GM23338 (cell line): Measurements from ENCODE around the gene NPY1R. TPM values are rescaled to one million over a fixed set of nuclear protein-coding genes. Genes with fewer than 3 reads are reported as not detected.

Source experiments
- ATAC-seq: fragments of 200-7000 bp; cut with Tn5 transposase; 3 replicates; pipeline ENCODE4 v1.9.1; 2020
- DNase-seq: peaks from one replicate; pipeline ENCODE4 v3.0.0-alpha.2; 2015; ENCODE audit warnings: low spot score
- H2AFZ ChIP-seq: fragments of 200-600 bp; sonication (generic); 2 replicates; pipeline ENCODE4 v1.8.0; 2016; ENCODE audit warnings: antibody characterized with exemption, mild to moderate bottlenecking, moderate library complexity
- H3F3A ChIP-seq: fragments of 200-600 bp; sonication (generic); replicated peaks from 2 replicates; pipeline ENCODE4 v1.8.0; 2017; ENCODE audit warnings: antibody characterized with exemption, mixed run types, low read depth
- H3K27ac ChIP-seq: fragments of 200-600 bp; sonication (generic); 2 replicates; pipeline ENCODE4 v1.6.1; 2016; ENCODE audit warnings: low read depth
- H3K27me3 ChIP-seq: fragments of 200-600 bp; sonication (generic); 2 replicates; pipeline ENCODE4 v1.8.0; 2016; ENCODE audit warnings: mild to moderate bottlenecking, mixed run types, moderate library complexity; ENCODE audit not compliant: insufficient read depth
- H3K36me3 ChIP-seq: fragments of 200-600 bp; sonication (generic); 2 replicates; pipeline ENCODE4 v1.8.0; 2016; ENCODE audit warnings: mild to moderate bottlenecking; ENCODE audit not compliant: insufficient read depth
- H3K4me1 ChIP-seq: fragments of 200-600 bp; sonication (generic); 2 replicates; pipeline ENCODE4 v1.8.0; 2016; ENCODE audit warnings: mild to moderate bottlenecking, moderate library complexity; ENCODE audit not compliant: insufficient read depth
- H3K4me2 ChIP-seq: fragments of 200-600 bp; sonication (generic); 2 replicates; pipeline ENCODE4 v1.7.1; 2017; ENCODE audit warnings: mixed run types
- H3K4me3 ChIP-seq: fragments of 200-600 bp; sonication (generic); 2 replicates; pipeline ENCODE4 v1.6.1; 2016; ENCODE audit warnings: mixed run types
- H3K79me2 ChIP-seq: fragments of 200-600 bp; sonication (generic); replicated peaks from 2 replicates; pipeline ENCODE4 v1.8.0; 2017; ENCODE audit warnings: mild to moderate bottlenecking; ENCODE audit not compliant: insufficient read depth
- H3K9me2 ChIP-seq: fragments of 200-600 bp; sonication (generic); 2 replicates; pipeline ENCODE4 v1.8.0; 2017; ENCODE audit not compliant: insufficient read depth
- H4K20me1 ChIP-seq: fragments of 200-600 bp; sonication (generic); replicated peaks from 2 replicates; pipeline ENCODE4 v1.8.0; 2017; ENCODE audit warnings: mild to moderate bottlenecking; ENCODE audit not compliant: insufficient read depth
- H3K27ac Mint-ChIP-seq: 2 replicates; pipeline ENCODE4 v1.8.0; 2020; ENCODE audit warnings: inconsistent platforms, mild to moderate bottlenecking, moderate library complexity, mixed read lengths
- H3K27me3 Mint-ChIP-seq: 3 replicates; pipeline ENCODE4 v1.8.0; 2022; ENCODE audit warnings: low read depth, mild to moderate bottlenecking, moderate library complexity, mixed read lengths, inconsistent platforms; ENCODE audit not compliant: insufficient read depth, poor library complexity
- H3K36me3 Mint-ChIP-seq: 3 replicates; pipeline ENCODE4 v1.8.0; 2021; ENCODE audit warnings: low read depth, mild to moderate bottlenecking, inconsistent platforms, moderate library complexity, mixed read lengths
- H3K4me1 Mint-ChIP-seq: 3 replicates; pipeline ENCODE4 v1.8.0; 2020; ENCODE audit warnings: mild to moderate bottlenecking, inconsistent platforms, mixed read lengths
- H3K4me3 Mint-ChIP-seq: 3 replicates; pipeline ENCODE4 v1.8.0; 2021; ENCODE audit warnings: moderate library complexity, mild to moderate bottlenecking, inconsistent platforms, mixed read lengths
- H3K9me3 Mint-ChIP-seq: 3 replicates; pipeline ENCODE4 v1.8.0; 2020; ENCODE audit warnings: moderate library complexity, mild to moderate bottlenecking, inconsistent platforms, mixed read lengths
- CREB1 ChIP-seq: fragments of 250-450 bp; sonication (Bioruptor Pico); IDR thresholded peaks from 2 replicates; pipeline ENCODE4 v1.5.0; 2020; ENCODE audit warnings: low read depth, mild to moderate bottlenecking, moderate library complexity
- EZH2 ChIP-seq: fragments of 200-600 bp; sonication (generic); IDR thresholded peaks from one replicate; pipeline ENCODE4 v1.8.0; 2017; ENCODE audit warnings: antibody characterized with exemption, mild to moderate bottlenecking, low read depth; ENCODE audit not compliant: unreplicated experiment
- EZH2phosphoT487 ChIP-seq: fragments of 200-600 bp; sonication (generic); IDR thresholded peaks from one replicate; pipeline ENCODE4 v1.8.1; 2018; ENCODE audit warnings: antibody characterized with exemption; ENCODE audit not compliant: unreplicated experiment
- JUNB ChIP-seq: IDR thresholded peaks from one replicate; pipeline ENCODE4 v1.6.1; 2016; ENCODE audit warnings: antibody characterized with exemption; ENCODE audit not compliant: unreplicated experiment
- NANOG ChIP-seq: IDR thresholded peaks from 2 replicates; pipeline ENCODE4 v1.6.1; 2016; ENCODE audit warnings: antibody characterized with exemption, borderline replicate concordance
- POLR2AphosphoS5 ChIP-seq: IDR thresholded peaks from 2 replicates; pipeline ENCODE4 v1.6.1; 2016; ENCODE audit warnings: antibody characterized with exemption, low read depth
- ZNF462 ChIP-seq: fragments of 250-450 bp; sonication (Bioruptor Pico); IDR thresholded peaks from 2 replicates; pipeline ENCODE4 v1.5.0; 2020; ENCODE audit warnings: mild to moderate bottlenecking, moderate library complexity
- polyA plus RNA-seq: library from polyadenylated mRNA; unstranded; fragments of >200 nt; fragmentation: Nextera tagmentation; extraction: Ambion mirVana; gene quantifications from 2 replicates; pipeline ENCODE4 v1.2.1, GENCODE V29; 2016
- total RNA-seq: library from RNA; depleted of rRNA; stranded (reverse); fragments of >200 nt; shearing (Covaris generic); gene quantifications from 2 replicates; pipeline ENCODE4 v1.2.3, GENCODE V29; 2014
- TF ChIP-seq, protein P1 (sequence below), 2 experiments: fragments of 200-600 bp in 1 of 2; sonication (generic) in 1 of 2; conservative IDR thresholded peaks; 2 replicates each; pipeline versions ENCODE4 v1.5.1 to v1.6.1; 2016 to 2017; ENCODE audit warnings: antibody characterized with exemption in 2 of 2, low read depth in 2 of 2, mild to moderate bottlenecking in 2 of 2, moderate library complexity in 1 of 2

The NPY1R gene
- total and polyA plus RNA-seq, 2 experiments from 2014 or later = 3.1 to 7.4 TPM

- Mint-ChIP-seq H3K9me3 (peaks cover 15% of the 10 kb centered on the region), H3K27me3 (peaks cover 21% of the 10 kb centered on the region), H3K4me3 (peak overlapping the region; percentile 95), H3K4me1 (peaks cover 6% of the 10 kb centered on the region; the same call in 1 of the 3 replicates), H3K27ac (no peak overlapping the region), H3K36me3 (peaks cover 10% of the 10 kb centered on the region; the same call in 2 of the 3 replicates)
- ATAC-seq = peak; percentile 85
- H3K27ac ChIP-seq = no peak overlapping the region
- no peaks in the 10 kb centered on the region; the same call in 1 of the 2 replicates for H3K4me1 ChIP-seq
- H4K20me1 ChIP-seq = no peaks in the 10 kb centered on the region
- no peaks in the 10 kb centered on the region for H3K9me2 ChIP-seq
- H3K4me3 ChIP-seq = peak overlapping the region; percentile 92
- TF ChIP-seq JUNB (no peak), EZH2 (peak; percentile 51)
- TF ChIP-seq, protein P1, sequence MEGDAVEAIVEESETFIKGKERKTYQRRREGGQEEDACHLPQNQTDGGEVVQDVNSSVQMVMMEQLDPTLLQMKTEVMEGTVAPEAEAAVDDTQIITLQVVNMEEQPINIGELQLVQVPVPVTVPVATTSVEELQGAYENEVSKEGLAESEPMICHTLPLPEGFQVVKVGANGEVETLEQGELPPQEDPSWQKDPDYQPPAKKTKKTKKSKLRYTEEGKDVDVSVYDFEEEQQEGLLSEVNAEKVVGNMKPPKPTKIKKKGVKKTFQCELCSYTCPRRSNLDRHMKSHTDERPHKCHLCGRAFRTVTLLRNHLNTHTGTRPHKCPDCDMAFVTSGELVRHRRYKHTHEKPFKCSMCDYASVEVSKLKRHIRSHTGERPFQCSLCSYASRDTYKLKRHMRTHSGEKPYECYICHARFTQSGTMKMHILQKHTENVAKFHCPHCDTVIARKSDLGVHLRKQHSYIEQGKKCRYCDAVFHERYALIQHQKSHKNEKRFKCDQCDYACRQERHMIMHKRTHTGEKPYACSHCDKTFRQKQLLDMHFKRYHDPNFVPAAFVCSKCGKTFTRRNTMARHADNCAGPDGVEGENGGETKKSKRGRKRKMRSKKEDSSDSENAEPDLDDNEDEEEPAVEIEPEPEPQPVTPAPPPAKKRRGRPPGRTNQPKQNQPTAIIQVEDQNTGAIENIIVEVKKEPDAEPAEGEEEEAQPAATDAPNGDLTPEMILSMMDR (conservative IDR thresholded peaks at IDR 0.05; ENCODE audit: low read depth in 2 of 2) = peak; percentile 36 to 38
- H3K27me3 ChIP-seq = peaks cover 26% of the 10 kb centered on the region
- H3F3A ChIP-seq = no peaks in the 10 kb centered on the region; the same call in 1 of the 2 replicates
- H3K4me2 ChIP-seq = peak overlapping the region; percentile 99
- H3K79me2 ChIP-seq = no peaks in the 10 kb centered on the region; the same call in 1 of the 2 replicates
- H2AFZ ChIP-seq = peak overlapping the region; percentile 100
- no peaks in the 10 kb centered on the region for H3K36me3 ChIP-seq
- peak; percentile 68 for DNase-seq
Measured at GRCh38 chr4:163331629-163332376, 593 bp downstream of the NPY1R start.

DNA sequence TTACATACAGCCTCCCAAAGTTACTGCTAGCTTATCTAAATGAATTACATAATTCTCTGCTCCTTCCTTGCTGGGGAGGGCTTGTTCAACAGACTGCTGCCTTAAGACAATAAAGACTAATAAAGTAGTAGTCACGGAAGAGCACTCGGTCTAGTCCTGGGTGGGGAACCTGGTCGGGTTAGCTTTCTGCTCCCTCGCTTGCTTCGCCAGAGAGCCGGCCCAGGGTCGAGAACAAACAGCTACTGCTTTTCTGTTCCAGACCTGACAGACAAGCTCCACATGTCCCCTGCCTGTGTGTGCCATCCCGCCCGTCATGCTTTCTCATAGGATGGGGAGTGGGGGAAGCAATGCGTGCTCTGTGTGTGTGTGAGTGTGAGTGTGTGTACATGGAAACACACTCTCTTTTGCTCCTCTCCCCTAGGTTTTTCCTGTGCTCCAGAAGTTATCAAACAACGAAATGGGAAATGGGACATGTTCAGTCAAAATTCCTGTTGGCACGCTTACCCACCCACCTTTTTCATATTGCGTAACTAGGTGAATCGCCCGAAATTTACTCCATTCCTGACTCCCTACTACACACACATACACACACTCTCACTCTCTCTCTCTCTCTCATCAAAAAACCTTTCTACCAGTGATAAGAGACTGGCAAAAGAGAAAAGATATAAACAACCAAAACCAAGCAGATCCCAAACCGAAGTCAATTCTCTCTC lies 1.3 kb downstream of the NPY1R start:
- no peaks in the 10 kb centered on the region for H3K36me3 ChIP-seq
- H3F3A ChIP-seq = no peaks in the 10 kb centered on the region; the same call in 1 of the 2 replicates
- H3K4me2 ChIP-seq = peak overlapping the region; percentile 99
- H3K4me3 ChIP-seq = peak overlapping the region; percentile 92
- Mint-ChIP-seq H3K27me3 (peaks cover 21% of the 10 kb centered on the region), H3K27ac (no peak overlapping the region), H3K36me3 (peaks cover 10% of the 10 kb centered on the region; the same call in 2 of the 3 replicates), H3K9me3 (peaks cover 15% of the 10 kb centered on the region), H3K4me3 (peak overlapping the region; percentile 95), H3K4me1 (peaks cover 6% of the 10 kb centered on the region; the same call in 1 of the 3 replicates)
- no peaks in the 10 kb centered on the region for H3K9me2 ChIP-seq
- H3K27me3 ChIP-seq = peaks cover 26% of the 10 kb centered on the region
- ATAC-seq (no peak; the same call in 2 of the 3 replicates), DNase-seq (no peak)
- no peaks in the 10 kb centered on the region for H4K20me1 ChIP-seq
- H3K4me1 ChIP-seq = no peaks in the 10 kb centered on the region; the same call in 1 of the 2 replicates
- H3K27ac ChIP-seq = no peak overlapping the region
- peak overlapping the region; percentile 100 for H2AFZ ChIP-seq
- no peaks in the 10 kb centered on the region; the same call in 1 of the 2 replicates for H3K79me2 ChIP-seq
- TF ChIP-seq EZH2phosphoT487 = no peak
- no peak for TF ChIP-seq ZNF462 (CRISPR knock-in tag)
- TF ChIP-seq CREB1 (CRISPR knock-in tag) = no peak
- TF ChIP-seq POLR2AphosphoS5 = no peak
- TF ChIP-seq, protein P1 (conservative IDR thresholded peaks at IDR 0.05; ENCODE audit: low read depth in 2 of 2) = no peak
- TF ChIP-seq NANOG = no peak
